ENCODE results near the gene CST7.

- no peak for TF ChIP-seq CTCF (IDR thresholded peaks at IDR 0.05)
- TF ChIP-seq POLR2A (IDR thresholded peaks at IDR 0.05): no peak
These were observed 37.5 kb downstream of the CST7 start for GRCh38 chr20:24986436-24987015.

All from esophagus squamous epithelium (tissue), 4 donors.